Activated T-cell treated with anti-CD3 and anti-CD28 coated beads, Interleukin-2, amount 50 U/mL, for 24 hours (primary cell): Measurements from ENCODE around the gene NPC1L1.
"Not testable (repeated sequence)": the region's sequence is repeated elsewhere in the genome, so short reads cannot be mapped to it uniquely, and the experiment has no call there.

ENCODE experiments used
- DNase-seq: peaks from one replicate; pipeline ENCODE4 v3.0.0-alpha.2; 2020
- H3K27ac Mint-ChIP-seq: 2 replicates; pipeline ENCODE4 v1.8.0; 2020; ENCODE audit warnings: mild to moderate bottlenecking, mixed read lengths
- H3K27me3 Mint-ChIP-seq: 2 replicates; pipeline ENCODE4 v1.8.0; 2020; ENCODE audit warnings: mixed read lengths
- H3K36me3 Mint-ChIP-seq: 2 replicates; pipeline ENCODE4 v1.8.0; 2020; ENCODE audit warnings: low read depth, mixed read lengths
- H3K4me1 Mint-ChIP-seq: 2 replicates; pipeline ENCODE4 v1.8.0; 2020; ENCODE audit warnings: low read depth, mixed read lengths
- H3K4me3 Mint-ChIP-seq: 2 replicates; pipeline ENCODE4 v1.8.0; 2020; ENCODE audit warnings: mild to moderate bottlenecking, moderate library complexity, mixed read lengths
- H3K9me3 Mint-ChIP-seq: 2 replicates; pipeline ENCODE4 v1.8.0; 2020; ENCODE audit warnings: mixed read lengths

The NPC1L1 gene

DNA sequence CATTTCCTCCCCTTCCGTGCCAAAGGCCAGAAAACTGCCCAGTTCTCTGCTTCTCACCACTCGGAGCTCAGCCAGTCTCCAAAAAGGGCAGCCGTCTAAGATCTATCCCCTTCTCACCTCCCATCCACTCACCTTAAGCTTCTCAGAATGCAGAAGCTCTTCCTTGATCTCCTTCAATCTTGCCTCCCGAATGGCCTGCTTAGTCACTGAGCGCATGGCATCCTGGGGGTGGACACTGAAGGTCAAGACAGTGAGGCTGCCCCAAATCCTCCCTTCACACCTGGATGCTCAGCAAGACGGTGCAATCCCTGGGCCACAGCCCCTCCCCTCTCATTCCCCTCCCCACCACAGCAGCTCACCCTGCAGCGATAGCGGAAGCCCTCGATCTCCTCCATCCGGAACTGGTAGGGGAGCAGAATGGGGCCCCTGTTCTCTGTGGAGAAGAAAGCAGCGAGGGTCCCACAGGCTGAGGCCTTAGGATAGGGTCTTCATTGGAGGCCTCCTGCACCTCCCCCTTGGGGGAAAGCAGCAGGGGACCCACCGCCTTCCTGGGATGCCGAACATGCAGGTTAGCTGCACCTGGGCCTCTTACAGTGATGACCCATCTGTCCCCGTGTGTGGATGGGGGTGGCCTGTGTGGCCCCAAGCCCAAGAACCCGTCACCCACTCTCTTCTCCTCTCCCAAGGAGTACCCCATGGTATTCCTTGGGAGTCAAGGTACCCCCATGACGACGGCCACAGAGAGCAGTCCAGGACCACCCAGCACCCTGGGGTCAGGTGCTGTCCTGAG is 27.8 kb upstream of the NPC1L1 start:
- DNase-seq: no peak
- Mint-ChIP-seq H3K4me3 (no peak overlapping the region), H3K27ac (peak overlapping the region; percentile 62), H3K9me3 (no peaks in the 10 kb centered on the region), H3K4me1 (peaks cover 44% of the 10 kb centered on the region), H3K27me3 (no peaks in the 10 kb centered on the region), H3K36me3 (peaks cover 97% of the 10 kb centered on the region)

DNA sequence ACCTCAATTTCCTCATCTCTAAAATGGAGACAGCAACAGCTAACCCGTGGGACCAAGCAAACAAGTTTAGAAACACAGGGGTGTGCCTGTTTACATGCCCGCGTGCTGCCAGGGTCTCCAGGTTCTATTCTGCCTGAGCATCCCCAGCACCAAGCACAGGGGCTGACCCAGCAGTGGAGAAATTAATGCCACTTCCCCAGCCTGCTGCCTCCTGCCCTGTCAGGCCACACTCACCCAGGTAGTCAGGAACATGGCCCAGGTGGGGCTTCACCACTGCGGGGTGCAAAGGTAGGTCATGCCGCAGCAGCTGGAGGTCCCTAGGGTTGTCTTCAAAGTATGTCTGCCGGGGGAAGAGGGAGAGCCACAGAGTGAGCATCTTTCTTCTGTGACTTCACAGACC is 26.8 kb upstream of the NPC1L1 start:
- Mint-ChIP-seq H3K36me3 (peaks cover 96% of the 10 kb centered on the region), H3K9me3 (no peaks in the 10 kb centered on the region), H3K27me3 (no peaks in the 10 kb centered on the region), H3K4me3 (no peak overlapping the region), H3K4me1 (peaks cover 42% of the 10 kb centered on the region), H3K27ac (peak overlapping the region; percentile 64)
- DNase-seq: no peak

- DNase-seq: no peak
- H3K4me1 Mint-ChIP-seq: peaks cover 31% of the 10 kb centered on the region
- H3K9me3 Mint-ChIP-seq: no peaks in the 10 kb centered on the region
- no peaks in the 10 kb centered on the region for H3K27me3 Mint-ChIP-seq
- H3K4me3 Mint-ChIP-seq: no peak overlapping the region
- H3K27ac Mint-ChIP-seq: peak overlapping the region; percentile 8
- H3K36me3 Mint-ChIP-seq: peaks cover 84% of the 10 kb centered on the region
These were observed 25.6 kb upstream of the NPC1L1 start for GRCh38 chr7:44566680-44567079.

DNA sequence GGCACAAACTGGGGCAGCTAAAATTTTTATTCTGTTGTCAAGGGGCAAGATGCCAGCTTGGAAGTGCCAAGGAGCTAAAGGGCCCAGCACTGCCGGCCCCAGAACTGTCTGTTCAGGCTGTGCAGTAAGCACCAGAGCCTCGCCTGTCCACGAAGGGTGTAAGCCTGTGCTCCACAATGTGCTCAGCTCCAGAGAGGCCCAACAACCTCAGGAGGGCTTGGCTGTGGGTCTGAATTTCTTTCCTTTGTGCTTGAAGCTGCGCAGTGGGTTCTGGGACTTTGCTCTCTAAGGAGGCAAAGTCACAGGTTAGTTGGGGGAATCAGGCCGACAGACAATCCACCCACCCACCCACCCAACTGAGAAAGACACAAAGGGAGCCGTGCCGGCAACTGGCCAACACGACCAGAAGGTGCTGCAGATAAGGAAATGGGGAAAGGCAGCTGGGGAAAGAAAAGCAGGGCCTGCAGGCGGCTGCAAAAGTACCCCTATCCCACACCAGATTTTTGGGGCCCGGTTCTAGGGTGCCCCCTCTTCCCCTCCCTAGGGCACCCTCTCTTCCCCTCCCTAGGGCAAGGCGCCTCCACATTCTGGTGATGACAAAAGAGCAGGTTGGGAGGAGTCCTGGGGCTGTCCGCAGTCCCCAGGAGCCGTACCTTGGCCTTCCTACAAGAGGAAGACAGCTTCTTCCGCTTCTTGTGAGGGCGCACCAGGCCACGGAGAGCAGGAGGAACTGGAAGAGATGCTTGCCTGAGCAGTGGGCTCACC is 24.8 kb upstream of the NPC1L1 start:
- DNase-seq: no peak
- H3K4me3 Mint-ChIP-seq: no peak overlapping the region
- H3K27me3 Mint-ChIP-seq: no peaks in the 10 kb centered on the region
- peaks cover 26% of the 10 kb centered on the region for H3K4me1 Mint-ChIP-seq
- H3K36me3 Mint-ChIP-seq: peaks cover 77% of the 10 kb centered on the region
- H3K9me3 Mint-ChIP-seq: no peaks in the 10 kb centered on the region
- H3K27ac Mint-ChIP-seq: peak overlapping the region; percentile 70

GRCh38 chr7:44565097-44565794 is 24.1 kb upstream of the NPC1L1 start:
- H3K9me3 Mint-ChIP-seq: no peaks in the 10 kb centered on the region
- H3K27ac Mint-ChIP-seq: peak overlapping the region; percentile 70
- no peak overlapping the region for H3K4me3 Mint-ChIP-seq
- H3K4me1 Mint-ChIP-seq: peaks cover 26% of the 10 kb centered on the region
- H3K27me3 Mint-ChIP-seq: no peaks in the 10 kb centered on the region
- peaks cover 70% of the 10 kb centered on the region for H3K36me3 Mint-ChIP-seq
- peak; percentile 81 for DNase-seq

- Mint-ChIP-seq H3K36me3 (peaks cover 63% of the 10 kb centered on the region), H3K9me3 (no peaks in the 10 kb centered on the region), H3K27me3 (no peaks in the 10 kb centered on the region), H3K27ac (peak overlapping the region; percentile 70), H3K4me1 (peaks cover 21% of the 10 kb centered on the region), H3K4me3 (no peak overlapping the region)
- no peak for DNase-seq
These were observed 23.5 kb upstream of the NPC1L1 start for GRCh38 chr7:44564606-44565005.

DNA sequence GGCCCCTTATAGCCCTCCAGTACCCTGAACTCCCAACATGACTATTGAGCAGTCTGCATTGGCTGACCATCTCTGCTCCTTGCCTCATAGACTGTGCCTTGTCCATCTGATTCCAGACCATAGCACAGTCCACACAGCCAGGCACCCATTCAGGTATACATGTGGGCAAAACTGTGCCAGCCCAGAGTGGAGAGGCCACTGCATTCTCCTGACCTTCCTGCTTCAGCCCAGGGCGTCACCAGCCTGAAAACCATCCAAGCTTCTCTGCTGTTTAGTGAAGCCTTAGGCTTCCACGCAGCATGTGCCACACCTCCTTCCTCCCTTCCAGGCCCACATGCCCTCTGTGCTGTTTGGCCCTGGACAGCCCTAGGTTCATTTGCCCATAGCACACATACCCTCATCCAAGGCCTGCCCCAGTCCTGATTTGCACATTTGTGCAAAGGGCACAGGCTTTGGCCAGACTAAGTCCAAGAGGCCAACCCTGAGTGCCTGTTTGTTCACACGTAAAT is 22.1 kb upstream of the NPC1L1 start:
- Mint-ChIP-seq H3K9me3 (no peaks in the 10 kb centered on the region), H3K27ac (peak overlapping the region; percentile 41), H3K27me3 (no peaks in the 10 kb centered on the region), H3K4me1 (peaks cover 12% of the 10 kb centered on the region), H3K36me3 (peaks cover 50% of the 10 kb centered on the region), H3K4me3 (no peak overlapping the region)
- DNase-seq: no peak

- not testable (repeated sequence) for H3K27ac Mint-ChIP-seq, H3K27me3 Mint-ChIP-seq, H3K9me3 Mint-ChIP-seq, DNase-seq, H3K4me1 Mint-ChIP-seq, H3K4me3 Mint-ChIP-seq
- peaks cover 43% of the 10 kb centered on the region for H3K36me3 Mint-ChIP-seq
These were observed 21.5 kb upstream of the NPC1L1 start for GRCh38 chr7:44562622-44562962.

GRCh38 chr7:44561962-44562621 is 21.0 kb upstream of the NPC1L1 start:
- Mint-ChIP-seq H3K4me1 (peaks cover 6% of the 10 kb centered on the region), H3K9me3 (no peaks in the 10 kb centered on the region), H3K27ac (no peak overlapping the region), H3K36me3 (peaks cover 38% of the 10 kb centered on the region), H3K27me3 (no peaks in the 10 kb centered on the region), H3K4me3 (no peak overlapping the region)
- no peak for DNase-seq

- Mint-ChIP-seq H3K27ac (no peak overlapping the region), H3K9me3 (no peaks in the 10 kb centered on the region), H3K27me3 (no peaks in the 10 kb centered on the region), H3K4me3 (no peak overlapping the region), H3K36me3 (peaks cover 33% of the 10 kb centered on the region), H3K4me1 (peaks cover 6% of the 10 kb centered on the region)
- no peak for DNase-seq
These were observed 20.4 kb upstream of the NPC1L1 start for GRCh38 chr7:44561481-44561880.

DNA sequence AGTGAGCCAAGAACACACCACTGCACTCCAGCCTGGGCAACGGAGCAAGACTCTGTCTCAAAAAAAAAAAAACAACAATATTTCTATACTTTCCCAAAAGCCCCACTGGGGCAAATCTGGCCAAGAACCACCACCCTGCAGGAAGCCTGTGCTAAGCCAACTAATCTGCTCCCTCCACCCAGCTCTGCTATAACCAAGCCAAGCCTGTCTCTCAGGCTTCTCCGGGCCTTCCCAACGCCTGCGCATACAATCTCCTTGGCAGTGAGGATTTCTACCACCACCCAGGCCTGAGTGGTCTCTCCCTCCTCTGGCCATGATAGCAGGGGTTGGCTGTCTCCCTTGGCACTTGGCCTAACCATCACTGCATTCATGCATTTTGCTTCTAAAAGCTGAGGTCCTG is 18.4 kb upstream of the NPC1L1 start:
- peaks cover 15% of the 10 kb centered on the region for H3K36me3 Mint-ChIP-seq
- DNase-seq: no peak
- peak overlapping the region; percentile 33 for H3K27ac Mint-ChIP-seq
- no peak overlapping the region for H3K4me3 Mint-ChIP-seq
- H3K27me3 Mint-ChIP-seq: no peaks in the 10 kb centered on the region
- no peaks in the 10 kb centered on the region for H3K4me1 Mint-ChIP-seq
- H3K9me3 Mint-ChIP-seq: no peaks in the 10 kb centered on the region

- Mint-ChIP-seq H3K4me1 (no peaks in the 10 kb centered on the region), H3K36me3 (no peaks in the 10 kb centered on the region), H3K4me3 (no peak overlapping the region), H3K9me3 (no peaks in the 10 kb centered on the region), H3K27ac (no peak overlapping the region), H3K27me3 (no peaks in the 10 kb centered on the region)
- DNase-seq: no peak
These were observed 16.4 kb upstream of the NPC1L1 start for GRCh38 chr7:44557485-44557884.

GRCh38 chr7:44555350-44555749 is 14.2 kb upstream of the NPC1L1 start:
- Mint-ChIP-seq H3K36me3 (no peaks in the 10 kb centered on the region), H3K4me3 (no peak overlapping the region), H3K27me3 (no peaks in the 10 kb centered on the region), H3K4me1 (no peaks in the 10 kb centered on the region), H3K27ac (no peak overlapping the region), H3K9me3 (no peaks in the 10 kb centered on the region)
- DNase-seq: no peak

DNA sequence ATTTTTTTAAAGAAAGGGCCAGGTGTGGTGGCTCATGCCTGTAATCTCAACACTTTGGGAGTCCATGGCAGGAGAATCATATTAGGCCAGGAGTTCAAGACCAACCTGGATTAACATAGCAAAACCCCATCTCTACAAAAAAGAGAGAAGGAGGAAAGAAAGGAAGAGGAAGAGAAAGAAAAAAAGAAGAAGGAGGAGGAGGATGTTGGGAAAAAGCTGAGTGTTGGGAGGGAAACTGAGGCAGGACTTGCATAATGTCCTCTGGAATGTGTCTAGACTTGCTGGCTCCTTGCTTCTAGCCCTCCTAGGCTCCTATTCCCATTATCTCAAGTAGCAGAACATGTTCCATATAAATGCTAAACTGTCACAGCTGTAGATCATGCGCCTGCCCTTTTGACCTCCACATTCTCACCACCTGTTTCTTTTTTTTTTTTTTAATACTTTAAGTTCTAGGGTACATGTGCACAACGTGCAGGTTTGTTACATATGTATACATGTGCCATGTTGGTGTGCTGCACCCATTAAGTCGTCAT is 11.4 kb upstream of the NPC1L1 start:
- H3K4me3 Mint-ChIP-seq, H3K27ac Mint-ChIP-seq, H3K9me3 Mint-ChIP-seq: not testable (repeated sequence)

More for the DNA sequence above, 11.4 kb upstream of the NPC1L1 start:
- not testable (repeated sequence) for DNase-seq, H3K36me3 Mint-ChIP-seq, H3K27me3 Mint-ChIP-seq
- H3K4me1 Mint-ChIP-seq: peaks cover 10% of the 10 kb centered on the region
